Transverse colon (tissue), 4 donors: ENCODE measurements around the gene MAMDC2. TPM values are rescaled to one million over a fixed set of nuclear protein-coding genes. Genes with fewer than 3 reads are reported as not detected.

ENCODE experiments used
- DNase-seq: peaks from one replicate; pipeline ENCODE4 v3.0.0-alpha.2; 2019
- H3K27ac ChIP-seq, 4 donors: fragments of 200-600 bp; sonication (generic); 2 replicates each; pipeline ENCODE4 v1.5.1; 2016 to 2018; ENCODE audit warnings: inconsistent platforms in 4 of 4
- H3K27me3 ChIP-seq: fragments of 200-600 bp; sonication (generic); 2 replicates; pipeline ENCODE4 v1.5.1; 2017; ENCODE audit warnings: inconsistent platforms
- H3K36me3 ChIP-seq, 4 donors: fragments of 200-600 bp; sonication (generic); 2 replicates each; pipeline ENCODE4 v1.5.1; 2017 to 2019; ENCODE audit warnings: inconsistent platforms in 4 of 4
- H3K4me1 ChIP-seq, 4 donors: fragments of 200-600 bp; sonication (generic); 2 replicates each; pipeline ENCODE4 v1.5.1; 2017 to 2020; ENCODE audit warnings: inconsistent platforms in 4 of 4
- H3K4me3 ChIP-seq, 4 donors: fragments of 200-600 bp; sonication (generic); 1 replicate in 1 of 4; 2 replicates in 3 of 4; pipeline versions ENCODE4 v1.5.1 to v1.6.1; 2017 to 2019; ENCODE audit warnings: inconsistent platforms in 4 of 4
- H3K9me3 ChIP-seq, 2 donors: fragments of 200-600 bp; sonication (generic); 2 replicates each; pipeline ENCODE4 v1.5.1; 2017 to 2019; ENCODE audit warnings: inconsistent platforms in 2 of 2
- CTCF ChIP-seq, 5 experiments: fragments of 200-600 bp in 3 of 5; fragments of 450-650 bp in 2 of 5; sonication (generic) in 3 of 5; IDR thresholded peaks; 1 replicate in 2 of 5; 2 replicates in 3 of 5; pipeline ENCODE4 v1.5.1; 2016 to 2017; ENCODE audit warnings: antibody characterized with exemption in 5 of 5, inconsistent platforms in 3 of 5, mild to moderate bottlenecking in 2 of 5, moderate library complexity in 1 of 5
- EP300 ChIP-seq: sonication (generic); formaldehyde crosslinking; IDR thresholded peaks from one replicate; pipeline ENCODE4 v1.6.1; 2017; ENCODE audit warnings: antibody characterized with exemption, low read depth
- POLR2A ChIP-seq: fragments of 450-650 bp; IDR thresholded peaks from one replicate; pipeline ENCODE4 v1.6.1; 2016; ENCODE audit warnings: antibody characterized with exemption, mild to moderate bottlenecking, moderate library complexity
- POLR2AphosphoS5 ChIP-seq, 3 donors: sonication (generic); formaldehyde crosslinking; IDR thresholded peaks; one replicate each; pipeline ENCODE4 v1.6.1; 2016; ENCODE audit warnings: antibody characterized with exemption in 3 of 3
- WGBS, 2 donors: methylation state at CpG; one replicate each; pipeline ENCODE4 v1.1.5; 2018; ENCODE audit warnings: low coverage in 1 of 2; 5-methylcytosine and 5-hydroxymethylcytosine counted together
- in situ Hi-C, 4 donors: fragments of 200-750 bp; cut with MboI; loops; one replicate each; pipeline versions ENCODE4 v1.15.0 to v1.15.1; 2017; ENCODE audit warnings: low sequenced_read_pairs in 3 of 4, low pct_ligation_motif_present in 1 of 4, low pct_unique_long_range_greater_than_20kb in 1 of 4
- intact Hi-C: fragments of 100-400 bp; cut with DNase I; formaldehyde crosslinking; loops from one replicate; pipeline ENCODE4 v1.15.1; 2023; ENCODE audit warnings: low total_unique reads
- total RNA-seq, 4 donors: library from RNA; depleted of rRNA; stranded (reverse); fragments of >200 nt; gene quantifications; one replicate each; pipeline ENCODE4 v1.1.0, GENCODE V29; 2016

Gene MAMDC2
- total RNA-seq, 4 donors from 2014 or later, result 7.4 to 40.5 (median 28.9) TPM

- no peak for DNase-seq
- Histone ChIP-seq H3K27me3 (no peaks in the 10 kb centered on the region), H3K9me3 (no peaks in the 10 kb centered on the region), H3K36me3 (no peaks in the 10 kb centered on the region), H3K27ac (peak overlapping the region; percentile 74 to 90 (median 83)), H3K4me3 (no peak overlapping the region), H3K4me1 (peaks cover 8 to 46% (median 29%) of the 10 kb centered on the region in 4 donors)
- in situ Hi-C loops (no loop called here), intact Hi-C loops (no loop called here)
- peak; percentile 22 to 54 (median 52) for TF ChIP-seq POLR2AphosphoS5 (IDR thresholded peaks at IDR 0.05)
- TF ChIP-seq CTCF (IDR thresholded peaks at IDR 0.05), result no peak
- 16 to 17% methylated on average over 5 of the region's 5 CpGs for WGBS, 2 donors
Measured at GRCh38 chr9:70080481-70081119, 37.0 kb downstream of the MAMDC2 start.

GRCh38 chr9:70081120-70081495 is 37.5 kb downstream of the MAMDC2 start:
- H3K27ac ChIP-seq, result peak overlapping the region; percentile 74 to 90 (median 83)
- H3K4me3 ChIP-seq, result no peak overlapping the region
- 21% methylated on average over 1 of the region's 1 CpG; no CpG with 5 or more reads in 1 of the 2 donors for WGBS, 2 donors
- H3K4me1 ChIP-seq, result peaks cover 8 to 41% (median 26%) of the 10 kb centered on the region in 4 donors
- in situ Hi-C loops, result no loop called here
- intact Hi-C loops, result no loop called here
- DNase-seq, result no peak
- no peaks in the 10 kb centered on the region for H3K36me3 ChIP-seq
- no peaks in the 10 kb centered on the region for H3K9me3 ChIP-seq
- no peak for TF ChIP-seq CTCF (IDR thresholded peaks at IDR 0.05)
- peak; percentile 24 for TF ChIP-seq EP300
- TF ChIP-seq POLR2A, result no peak
- TF ChIP-seq POLR2AphosphoS5 (IDR thresholded peaks at IDR 0.05), result peak; percentile 62 to 81 (median 74)
- no peaks in the 10 kb centered on the region for H3K27me3 ChIP-seq

GRCh38 chr9:70083429-70083828 is 39.8 kb downstream of the MAMDC2 start:
- Histone ChIP-seq H3K9me3 (no peaks in the 10 kb centered on the region), H3K27me3 (no peaks in the 10 kb centered on the region), H3K4me3 (no peak overlapping the region), H3K36me3 (no peaks in the 10 kb centered on the region), H3K4me1 (peaks cover 8 to 28% (median 22%) of the 10 kb centered on the region in 4 donors), H3K27ac (peak overlapping the region; percentile 29 to 90 (median 68))
- DNase-seq, result no peak
- intact Hi-C loops (no loop called here), in situ Hi-C loops (no loop called here)
- TF ChIP-seq EP300 (peak; percentile 14), CTCF (IDR thresholded peaks at IDR 0.05) (no peak), POLR2AphosphoS5 (IDR thresholded peaks at IDR 0.05) (peak in 2 of 3 donors; percentile 37 to 52)
- WGBS, 2 donors, result 33 to 69% methylated on average over 1 of the region's 1 CpG

- intact Hi-C loops, result no loop called here
- Histone ChIP-seq H3K4me3 (no peak overlapping the region), H3K9me3 (no peaks in the 10 kb centered on the region), H3K27me3 (no peaks in the 10 kb centered on the region), H3K36me3 (no peaks in the 10 kb centered on the region), H3K4me1 (peaks cover under 1 to 20% (median 7%) of the 10 kb centered on the region in 4 donors), H3K27ac (peak overlapping the region; percentile 10 to 90 (median 56))
- no peak for DNase-seq
- WGBS, 2 donors, result 78 to 100% methylated on average over 2 to 4 of the region's 4 CpGs
- no peak for TF ChIP-seq POLR2AphosphoS5 (IDR thresholded peaks at IDR 0.05)
- no peak for TF ChIP-seq EP300
- no peak for TF ChIP-seq CTCF (IDR thresholded peaks at IDR 0.05)
- TF ChIP-seq POLR2A, result no peak
- in situ Hi-C loops, result no loop called here
Measured at GRCh38 chr9:70085241-70085640, 41.6 kb downstream of the MAMDC2 start.
